Esophagus squamous epithelium (tissue), 4 donors: ENCODE results near the gene FHL1.

Experiments used
- POLR2A ChIP-seq, 4 donors: fragments of 450-650 bp; IDR thresholded peaks; one replicate each; pipeline ENCODE4 v1.6.1; 2017; ENCODE audit warnings: antibody characterized with exemption in 4 of 4, mild to moderate bottlenecking in 4 of 4, moderate library complexity in 3 of 4
- TF ChIP-seq, protein P1 (sequence below), 6 experiments: fragments of 450-650 bp in 4 of 6; fragments of 200-600 bp in 2 of 6; sonication (generic) in 2 of 6; IDR thresholded peaks; one replicate each; pipeline ENCODE4 v1.5.1; 2016 to 2019; ENCODE audit warnings: antibody characterized with exemption in 6 of 6, mild to moderate bottlenecking in 4 of 6, moderate library complexity in 4 of 6

DNA sequence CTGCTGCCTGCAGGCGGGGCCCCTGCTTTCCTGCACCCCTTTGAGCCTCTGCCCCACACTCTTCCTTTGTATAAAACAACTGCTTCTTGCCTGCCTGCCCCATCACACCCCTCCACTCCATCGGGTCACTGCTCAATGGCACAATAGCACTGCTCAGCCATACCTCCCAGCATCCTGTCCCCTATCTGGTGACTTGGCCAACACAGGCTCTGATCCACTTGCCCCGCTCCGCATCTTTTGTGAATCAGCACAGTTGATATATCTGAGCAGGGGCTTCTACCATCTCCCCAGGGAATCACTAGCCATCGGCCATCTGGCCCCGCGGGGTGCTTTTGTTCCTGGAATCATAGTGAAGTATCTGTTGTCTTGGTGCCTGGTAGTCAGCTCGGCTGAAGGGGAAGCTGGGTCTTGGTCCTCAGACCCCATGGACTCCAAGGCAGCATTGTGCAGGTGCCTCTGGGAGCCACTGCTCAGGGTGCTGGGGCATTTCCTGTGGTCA, 58.6 kb downstream of the FHL1 start:
- TF ChIP-seq, protein P1, sequence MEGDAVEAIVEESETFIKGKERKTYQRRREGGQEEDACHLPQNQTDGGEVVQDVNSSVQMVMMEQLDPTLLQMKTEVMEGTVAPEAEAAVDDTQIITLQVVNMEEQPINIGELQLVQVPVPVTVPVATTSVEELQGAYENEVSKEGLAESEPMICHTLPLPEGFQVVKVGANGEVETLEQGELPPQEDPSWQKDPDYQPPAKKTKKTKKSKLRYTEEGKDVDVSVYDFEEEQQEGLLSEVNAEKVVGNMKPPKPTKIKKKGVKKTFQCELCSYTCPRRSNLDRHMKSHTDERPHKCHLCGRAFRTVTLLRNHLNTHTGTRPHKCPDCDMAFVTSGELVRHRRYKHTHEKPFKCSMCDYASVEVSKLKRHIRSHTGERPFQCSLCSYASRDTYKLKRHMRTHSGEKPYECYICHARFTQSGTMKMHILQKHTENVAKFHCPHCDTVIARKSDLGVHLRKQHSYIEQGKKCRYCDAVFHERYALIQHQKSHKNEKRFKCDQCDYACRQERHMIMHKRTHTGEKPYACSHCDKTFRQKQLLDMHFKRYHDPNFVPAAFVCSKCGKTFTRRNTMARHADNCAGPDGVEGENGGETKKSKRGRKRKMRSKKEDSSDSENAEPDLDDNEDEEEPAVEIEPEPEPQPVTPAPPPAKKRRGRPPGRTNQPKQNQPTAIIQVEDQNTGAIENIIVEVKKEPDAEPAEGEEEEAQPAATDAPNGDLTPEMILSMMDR (IDR thresholded peaks at IDR 0.05): no peak
- TF ChIP-seq POLR2A (IDR thresholded peaks at IDR 0.05): no peak
